HL-60 (cell line): ENCODE data around the gene BCL2A1.

Experiments
- CTCF ChIP-seq: IDR thresholded peaks from one replicate; pipeline ENCODE4 v1.5.1; 2011; ENCODE audit warnings: low read length, control low read depth, inconsistent platforms; ENCODE audit not compliant: insufficient read depth
- POLR2AphosphoS5 ChIP-seq: IDR thresholded peaks from 2 replicates; pipeline ENCODE4 v1.6.1; 2012; ENCODE audit warnings: low read depth

DNA sequence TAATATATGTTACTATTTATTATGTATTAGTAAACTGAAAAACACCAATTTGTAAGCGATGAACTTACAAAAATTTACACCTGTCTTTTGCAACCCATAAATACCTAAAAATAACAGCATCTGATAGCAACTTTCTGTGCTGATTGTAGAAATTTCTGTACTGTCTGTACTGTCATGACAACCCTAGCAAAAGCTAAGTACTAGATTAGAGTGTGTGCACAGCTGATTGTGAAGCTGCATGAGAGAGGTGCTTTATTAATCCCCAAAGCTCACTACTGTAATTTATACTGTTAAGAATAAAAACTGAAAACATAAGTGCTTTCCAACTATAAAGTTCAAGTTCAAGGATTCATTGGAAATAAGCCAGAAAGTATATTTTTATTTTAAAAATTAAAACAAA, 815 bp downstream of the BCL2A1 start:
- no peak for TF ChIP-seq POLR2AphosphoS5
- no peak for TF ChIP-seq CTCF
